HCT116 (cell line): ENCODE data around the gene SH3PXD2A. TPM values are rescaled to one million over a fixed set of nuclear protein-coding genes. Genes with fewer than 3 reads are reported as not detected.

Source experiments
- ATAC-seq: fragments of 200-7000 bp; cut with Tn5 transposase; 2 replicates; pipeline ENCODE4 v1.9.1; 2020; ENCODE audit warnings: mild to moderate bottlenecking, moderate library complexity
- BruUV-seq: library from RNA; stranded (reverse); fragments of 400-500 nt; replicated peaks from 2 replicates; lab custom pipeline; 2021; lab: Mats Ljungman, UMichigan
- CTCF ChIA-PET: fragments of 300-600 bp; sonication (Branson Sonifier 250); formaldehyde crosslinking; loops from one replicate; lab custom pipeline; 2021; ENCODE audit warnings: antibody characterized with exemption; lab: Charles Lee
- POLR2A ChIA-PET: fragments of 300-600, 350-600 bp; sonication (Branson Sonifier 250); formaldehyde crosslinking; loops from one replicate; lab custom pipeline; 2021; ENCODE audit warnings: antibody characterized with exemption; lab: Charles Lee
- RAD21 ChIA-PET, 2 experiments: fragments of 300-600 bp; sonication (Branson Sonifier 250); formaldehyde crosslinking; loops; one replicate each; lab custom pipeline; 2023; ENCODE audit warnings: low total read pairs in 2 of 2; ENCODE audit not compliant: uncharacterized antibody in 2 of 2, unreplicated experiment in 2 of 2, low non-redundant PET in 1 of 2; lab: Charles Lee
- DNase-seq: peaks from one replicate; pipeline ENCODE4 v3.0.0-alpha.2; 2010; ENCODE audit warnings: low read depth, low spot score
- H2AFZ ChIP-seq: fragments of 200-600 bp; shearing (Covaris generic), sonication (generic); 2 replicates; pipeline ENCODE4 v1.6.1; 2017; ENCODE audit warnings: low read depth, mixed run types, mixed read lengths, antibody characterized with exemption, low read length; ENCODE audit not compliant: poor library complexity, severe bottlenecking
- H3K27ac ChIP-seq: 2 replicates; pipeline ENCODE4 v1.5.1; 2012; ENCODE audit warnings: low read depth, low read length
- H3K27me3 ChIP-seq: fragments of 200-600 bp; sonication (generic); 2 replicates; pipeline ENCODE4 v1.6.1; 2016; ENCODE audit warnings: mixed run types, low read length, mixed read lengths; ENCODE audit not compliant: insufficient read depth
- H3K36me3 ChIP-seq, 2 experiments: fragments of 200-500 bp in 1 of 2; fragments of 200-600 bp in 1 of 2; sonication (Bioruptor generic) in 1 of 2; sonication (generic) in 1 of 2; 2 replicates each; pipeline versions ENCODE4 v1.5.1 to v1.6.1; 2014 to 2016; ENCODE audit warnings: low read length in 2 of 2, inconsistent platforms in 1 of 2, mixed read lengths in 1 of 2, mixed run types in 1 of 2; ENCODE audit not compliant: insufficient read depth in 2 of 2, control insufficient read depth in 1 of 2
- H3K4me1 ChIP-seq, 2 experiments: fragments of 200-600 bp in 1 of 2; sonication (generic) in 1 of 2; 2 replicates each; pipeline versions ENCODE4 v1.5.1 to v1.6.1; 2012 to 2017; ENCODE audit warnings: low read length in 2 of 2, inconsistent platforms in 1 of 2, mild to moderate bottlenecking in 1 of 2, mixed read lengths in 1 of 2, mixed run types in 1 of 2, moderate library complexity in 1 of 2; ENCODE audit not compliant: insufficient read depth in 2 of 2, control insufficient read depth in 1 of 2
- H3K4me2 ChIP-seq: fragments of 200-600 bp; sonication (generic); 2 replicates; pipeline ENCODE4 v1.6.1; 2017; ENCODE audit warnings: mixed run types, low read length, mixed read lengths
- H3K4me3 ChIP-seq, 2 experiments: fragments of 200-600 bp in 1 of 2; sonication (generic) in 1 of 2; replicated peaks in 1 of 2; 2 replicates each; pipeline ENCODE4 v1.5.1; 2011 to 2016; ENCODE audit warnings: low read length in 2 of 2, control low read depth in 1 of 2, low read depth in 1 of 2, mild to moderate bottlenecking in 1 of 2, mixed read lengths in 1 of 2, mixed run types in 1 of 2
- H3K79me2 ChIP-seq: fragments of 200-600 bp; sonication (generic); 2 replicates; pipeline ENCODE4 v1.6.1; 2017; ENCODE audit warnings: mild to moderate bottlenecking, mixed run types, low read length, moderate library complexity, mixed read lengths; ENCODE audit not compliant: insufficient read depth
- H3K9ac ChIP-seq: fragments of 200-600 bp; sonication (generic); 2 replicates; pipeline ENCODE4 v1.6.1; 2016; ENCODE audit warnings: low read length, mixed read lengths
- H3K9me2 ChIP-seq: fragments of 200-600 bp; sonication (generic), shearing (Covaris generic); 2 replicates; pipeline ENCODE4 v1.6.1; 2017; ENCODE audit warnings: mixed run types, mild to moderate bottlenecking, moderate library complexity; ENCODE audit not compliant: insufficient read depth
- H3K9me3 ChIP-seq, 2 experiments: fragments of 200-500 bp in 1 of 2; fragments of 200-600 bp in 1 of 2; sonication (Bioruptor generic) in 1 of 2; sonication (generic) in 1 of 2; 2 replicates each; pipeline ENCODE4 v1.6.1; 2014 to 2017; ENCODE audit warnings: low read length in 2 of 2, mixed read lengths in 2 of 2, inconsistent platforms in 1 of 2, low read depth in 1 of 2, mild to moderate bottlenecking in 1 of 2, mixed run types in 1 of 2, moderate library complexity in 1 of 2; ENCODE audit not compliant: control insufficient read depth in 1 of 2, insufficient read depth in 1 of 2
- H4K20me1 ChIP-seq: fragments of 200-600 bp; sonication (generic), shearing (Covaris generic); 2 replicates; pipeline ENCODE4 v1.6.1; 2017; ENCODE audit warnings: mixed run types, mild to moderate bottlenecking, moderate library complexity; ENCODE audit not compliant: insufficient read depth
- ATF3 ChIP-seq: IDR thresholded peaks from 2 replicates; pipeline ENCODE4 v1.6.1; 2012
- CBX3 ChIP-seq: IDR thresholded peaks from 2 replicates; pipeline ENCODE4 v1.6.1; 2012; ENCODE audit warnings: low read depth
- ELF1 ChIP-seq: IDR thresholded peaks from 2 replicates; pipeline ENCODE4 v1.6.1; 2012; ENCODE audit warnings: low read depth, borderline replicate concordance
- EZH2 ChIP-seq: fragments of 200-600 bp; sonication (generic); IDR thresholded peaks from 2 replicates; pipeline ENCODE4 v1.6.1; 2017; ENCODE audit warnings: antibody characterized with exemption, mixed run types
- EZH2phosphoT487 ChIP-seq: fragments of 200-600 bp; IDR thresholded peaks from 2 replicates; pipeline ENCODE4 v1.6.1; 2018; ENCODE audit warnings: antibody characterized with exemption, borderline replicate concordance
- JUND ChIP-seq: IDR thresholded peaks from 2 replicates; pipeline ENCODE4 v1.6.1; 2012
- RAD21 ChIP-seq: IDR thresholded peaks from 2 replicates; pipeline ENCODE4 v1.6.1; 2012; ENCODE audit warnings: low read depth, mild to moderate bottlenecking
- SRF ChIP-seq: IDR thresholded peaks from 2 replicates; pipeline ENCODE4 v1.6.1; 2012; ENCODE audit warnings: low read depth
- TCF7L2 ChIP-seq: IDR thresholded peaks from 2 replicates; pipeline ENCODE4 v1.7.0; 2011; ENCODE audit warnings: borderline replicate concordance, inconsistent platforms; ENCODE audit not compliant: insufficient read depth, insufficient read length; ENCODE audit errors: extremely low read depth
- YY1 ChIP-seq: IDR thresholded peaks from 2 replicates; pipeline ENCODE4 v1.6.1; 2011; ENCODE audit warnings: low read length, low read depth, moderate library complexity, mild to moderate bottlenecking; ENCODE audit not compliant: insufficient replicate concordance; ENCODE audit errors: extremely low read depth
- ZBTB33 ChIP-seq: IDR thresholded peaks from 2 replicates; pipeline ENCODE4 v1.6.1; 2011; ENCODE audit warnings: mild to moderate bottlenecking, low read length, moderate library complexity; ENCODE audit not compliant: insufficient replicate concordance; ENCODE audit errors: extremely low read depth
- intact Hi-C: fragments of 100-400 bp; cut with micrococcal nuclease; formaldehyde crosslinking; loops from 2 replicates; pipeline ENCODE4 v1.10.0; 2022
- total RNA-seq: library from RNA; stranded (reverse); gene quantifications from one replicate; pipeline ENCODE4 v1.2.1, GENCODE V29; 2021; ENCODE audit not compliant: unreplicated experiment
- TF ChIP-seq, protein P1 (sequence below), 3 experiments: fragments of 200-600 bp in 1 of 3; sonication (generic) in 1 of 3; IDR thresholded peaks in 2 of 3; conservative IDR thresholded peaks in 1 of 3; 2 replicates each; pipeline ENCODE4 v1.5.1; 2012 to 2017; ENCODE audit warnings: low read depth in 2 of 3, low read length in 2 of 3, antibody characterized with exemption in 1 of 3, borderline replicate concordance in 1 of 3, control low read depth in 1 of 3, mild to moderate bottlenecking in 1 of 3, mixed read lengths in 1 of 3, mixed run types in 1 of 3, moderate library complexity in 1 of 3; ENCODE audit not compliant: insufficient read depth in 1 of 3
- TF ChIP-seq, protein P2 (sequence below): IDR thresholded peaks from 2 replicates; pipeline ENCODE4 v1.6.1; 2012; ENCODE audit warnings: low read depth

Gene SH3PXD2A
- total RNA-seq, 1 experiment from 2014 or later = 8.7 TPM

- no peak for TF ChIP-seq CBX3
- no peak for TF ChIP-seq ATF3
- no peak for TF ChIP-seq EZH2phosphoT487
- TF ChIP-seq, all 23 proteins: peak for 0
These were observed 26.3 kb upstream of the SH3PXD2A start (continued) for GRCh38 chr10:103881416-103882284.

DNA sequence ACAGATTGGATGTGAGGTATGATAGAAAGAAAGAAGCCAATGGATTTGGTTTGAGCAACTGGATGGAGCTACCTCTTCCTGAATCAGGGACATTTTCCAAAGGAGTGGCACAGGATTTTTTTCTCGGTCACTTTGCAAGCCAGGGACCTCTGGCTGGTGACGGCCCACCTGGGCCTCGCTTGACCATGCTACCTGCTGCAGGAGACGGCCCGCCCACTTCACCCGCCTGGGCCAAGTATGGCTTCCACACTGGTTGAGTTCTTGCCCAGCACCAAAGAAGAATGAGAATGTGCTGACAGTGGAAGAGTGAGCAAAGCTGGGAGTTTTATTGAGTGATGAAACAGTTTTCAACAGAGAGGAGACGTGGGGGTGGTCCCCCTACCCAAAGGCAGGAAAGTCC lies 24.5 kb upstream of the SH3PXD2A start:
- H3K79me2 ChIP-seq = no peaks in the 10 kb centered on the region
- no peaks in the 10 kb centered on the region for H3K9me2 ChIP-seq
- CTCF ChIA-PET = interaction anchor here (1.4 kb wide), 1 partner anchor 8 kb away, joined by 5 read pairs; no protein-coding TSS in a partner anchor
- H3K9ac ChIP-seq = no peak overlapping the region
- no TSS peak for BruUV-seq
- no peak overlapping the region for H3K4me3 ChIP-seq
- no peaks in the 10 kb centered on the region for H3K27me3 ChIP-seq
- H3K4me1 ChIP-seq = no peaks in the 10 kb centered on the region
- H4K20me1 ChIP-seq = no peaks in the 10 kb centered on the region
- no peaks in the 10 kb centered on the region for H3K9me3 ChIP-seq
- POLR2A ChIA-PET = no interaction called here
- TF ChIP-seq ZBTB33 (no peak), JUND (no peak), ELF1 (no peak), RAD21 (no peak), SRF (no peak), EZH2 (no peak), YY1 (no peak), TCF7L2 (no peak)
- TF ChIP-seq, protein P1, sequence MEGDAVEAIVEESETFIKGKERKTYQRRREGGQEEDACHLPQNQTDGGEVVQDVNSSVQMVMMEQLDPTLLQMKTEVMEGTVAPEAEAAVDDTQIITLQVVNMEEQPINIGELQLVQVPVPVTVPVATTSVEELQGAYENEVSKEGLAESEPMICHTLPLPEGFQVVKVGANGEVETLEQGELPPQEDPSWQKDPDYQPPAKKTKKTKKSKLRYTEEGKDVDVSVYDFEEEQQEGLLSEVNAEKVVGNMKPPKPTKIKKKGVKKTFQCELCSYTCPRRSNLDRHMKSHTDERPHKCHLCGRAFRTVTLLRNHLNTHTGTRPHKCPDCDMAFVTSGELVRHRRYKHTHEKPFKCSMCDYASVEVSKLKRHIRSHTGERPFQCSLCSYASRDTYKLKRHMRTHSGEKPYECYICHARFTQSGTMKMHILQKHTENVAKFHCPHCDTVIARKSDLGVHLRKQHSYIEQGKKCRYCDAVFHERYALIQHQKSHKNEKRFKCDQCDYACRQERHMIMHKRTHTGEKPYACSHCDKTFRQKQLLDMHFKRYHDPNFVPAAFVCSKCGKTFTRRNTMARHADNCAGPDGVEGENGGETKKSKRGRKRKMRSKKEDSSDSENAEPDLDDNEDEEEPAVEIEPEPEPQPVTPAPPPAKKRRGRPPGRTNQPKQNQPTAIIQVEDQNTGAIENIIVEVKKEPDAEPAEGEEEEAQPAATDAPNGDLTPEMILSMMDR (IDR thresholded peaks at IDR 0.05 in 2 of 3, conservative IDR thresholded peaks at IDR 0.05 in 1 of 3; ENCODE audit: borderline replicate concordance in 1 of 3, insufficient read depth in 1 of 3, low read depth in 2 of 3, low read length in 2 of 3) = no peak
- TF ChIP-seq, protein P2, sequence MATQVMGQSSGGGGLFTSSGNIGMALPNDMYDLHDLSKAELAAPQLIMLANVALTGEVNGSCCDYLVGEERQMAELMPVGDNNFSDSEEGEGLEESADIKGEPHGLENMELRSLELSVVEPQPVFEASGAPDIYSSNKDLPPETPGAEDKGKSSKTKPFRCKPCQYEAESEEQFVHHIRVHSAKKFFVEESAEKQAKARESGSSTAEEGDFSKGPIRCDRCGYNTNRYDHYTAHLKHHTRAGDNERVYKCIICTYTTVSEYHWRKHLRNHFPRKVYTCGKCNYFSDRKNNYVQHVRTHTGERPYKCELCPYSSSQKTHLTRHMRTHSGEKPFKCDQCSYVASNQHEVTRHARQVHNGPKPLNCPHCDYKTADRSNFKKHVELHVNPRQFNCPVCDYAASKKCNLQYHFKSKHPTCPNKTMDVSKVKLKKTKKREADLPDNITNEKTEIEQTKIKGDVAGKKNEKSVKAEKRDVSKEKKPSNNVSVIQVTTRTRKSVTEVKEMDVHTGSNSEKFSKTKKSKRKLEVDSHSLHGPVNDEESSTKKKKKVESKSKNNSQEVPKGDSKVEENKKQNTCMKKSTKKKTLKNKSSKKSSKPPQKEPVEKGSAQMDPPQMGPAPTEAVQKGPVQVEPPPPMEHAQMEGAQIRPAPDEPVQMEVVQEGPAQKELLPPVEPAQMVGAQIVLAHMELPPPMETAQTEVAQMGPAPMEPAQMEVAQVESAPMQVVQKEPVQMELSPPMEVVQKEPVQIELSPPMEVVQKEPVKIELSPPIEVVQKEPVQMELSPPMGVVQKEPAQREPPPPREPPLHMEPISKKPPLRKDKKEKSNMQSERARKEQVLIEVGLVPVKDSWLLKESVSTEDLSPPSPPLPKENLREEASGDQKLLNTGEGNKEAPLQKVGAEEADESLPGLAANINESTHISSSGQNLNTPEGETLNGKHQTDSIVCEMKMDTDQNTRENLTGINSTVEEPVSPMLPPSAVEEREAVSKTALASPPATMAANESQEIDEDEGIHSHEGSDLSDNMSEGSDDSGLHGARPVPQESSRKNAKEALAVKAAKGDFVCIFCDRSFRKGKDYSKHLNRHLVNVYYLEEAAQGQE = no peak
- no peak overlapping the region for H3K4me2 ChIP-seq
- no peak for ATAC-seq
- peaks cover 6 to 44% of the 10 kb centered on the region in 2 experiments; a peak in 2 of 4 replicates for H3K36me3 ChIP-seq
- H3K27ac ChIP-seq = no peak overlapping the region
- H2AFZ ChIP-seq = no peak overlapping the region
- no peak for DNase-seq
- intact Hi-C loops = no loop called here
- RAD21 ChIA-PET = no interaction called here
